Choroid plexus epithelial cell (primary cell): ENCODE results near the gene GDPD5.
A peak's percentile ranks its signal among the peaks of the same experiment; 100 is the strongest.

Experiments
- DNase-seq: peaks from one replicate; pipeline ENCODE4 v3.0.0-alpha.2; 2010; ENCODE audit warnings: low read depth
- H3K4me3 ChIP-seq: 2 replicates; pipeline ENCODE4 v1.5.1; 2011; ENCODE audit warnings: low read depth, mild to moderate bottlenecking, control low read depth, low read length, moderate library complexity
- TF ChIP-seq, protein P1 (sequence below): conservative IDR thresholded peaks from 2 replicates; pipeline ENCODE4 v1.5.1; 2011; ENCODE audit warnings: low read depth, mild to moderate bottlenecking, control low read depth, inconsistent platforms, low read length, moderate library complexity

Gene GDPD5

GRCh38 chr11:75505916-75506692 lies 19.6 kb downstream of the GDPD5 start:
- no peak for DNase-seq
- TF ChIP-seq, protein P1, sequence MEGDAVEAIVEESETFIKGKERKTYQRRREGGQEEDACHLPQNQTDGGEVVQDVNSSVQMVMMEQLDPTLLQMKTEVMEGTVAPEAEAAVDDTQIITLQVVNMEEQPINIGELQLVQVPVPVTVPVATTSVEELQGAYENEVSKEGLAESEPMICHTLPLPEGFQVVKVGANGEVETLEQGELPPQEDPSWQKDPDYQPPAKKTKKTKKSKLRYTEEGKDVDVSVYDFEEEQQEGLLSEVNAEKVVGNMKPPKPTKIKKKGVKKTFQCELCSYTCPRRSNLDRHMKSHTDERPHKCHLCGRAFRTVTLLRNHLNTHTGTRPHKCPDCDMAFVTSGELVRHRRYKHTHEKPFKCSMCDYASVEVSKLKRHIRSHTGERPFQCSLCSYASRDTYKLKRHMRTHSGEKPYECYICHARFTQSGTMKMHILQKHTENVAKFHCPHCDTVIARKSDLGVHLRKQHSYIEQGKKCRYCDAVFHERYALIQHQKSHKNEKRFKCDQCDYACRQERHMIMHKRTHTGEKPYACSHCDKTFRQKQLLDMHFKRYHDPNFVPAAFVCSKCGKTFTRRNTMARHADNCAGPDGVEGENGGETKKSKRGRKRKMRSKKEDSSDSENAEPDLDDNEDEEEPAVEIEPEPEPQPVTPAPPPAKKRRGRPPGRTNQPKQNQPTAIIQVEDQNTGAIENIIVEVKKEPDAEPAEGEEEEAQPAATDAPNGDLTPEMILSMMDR: no peak
- H3K4me3 ChIP-seq: no peak overlapping the region

DNA sequence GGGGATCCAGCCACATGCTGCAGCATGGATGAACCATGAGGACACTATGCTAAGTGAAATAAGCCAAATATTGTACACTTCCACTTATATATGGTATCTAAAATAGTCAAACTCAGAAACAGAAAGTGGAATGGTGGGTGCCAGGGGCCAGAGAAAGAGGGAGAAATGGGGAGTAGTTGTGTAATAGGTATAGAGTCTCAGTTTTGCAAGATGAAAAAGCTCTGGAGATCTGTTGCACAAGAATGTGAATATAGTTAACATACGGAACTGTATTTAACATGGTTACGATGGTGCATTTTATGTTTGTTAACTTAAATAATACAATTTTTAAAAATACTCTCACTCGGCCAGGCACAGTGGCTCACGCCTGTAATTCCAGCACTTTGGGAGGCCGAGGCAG lies 21.2 kb downstream of the GDPD5 start:
- no peak overlapping the region for H3K4me3 ChIP-seq
- TF ChIP-seq, protein P1: no peak
- no peak for DNase-seq

DNA sequence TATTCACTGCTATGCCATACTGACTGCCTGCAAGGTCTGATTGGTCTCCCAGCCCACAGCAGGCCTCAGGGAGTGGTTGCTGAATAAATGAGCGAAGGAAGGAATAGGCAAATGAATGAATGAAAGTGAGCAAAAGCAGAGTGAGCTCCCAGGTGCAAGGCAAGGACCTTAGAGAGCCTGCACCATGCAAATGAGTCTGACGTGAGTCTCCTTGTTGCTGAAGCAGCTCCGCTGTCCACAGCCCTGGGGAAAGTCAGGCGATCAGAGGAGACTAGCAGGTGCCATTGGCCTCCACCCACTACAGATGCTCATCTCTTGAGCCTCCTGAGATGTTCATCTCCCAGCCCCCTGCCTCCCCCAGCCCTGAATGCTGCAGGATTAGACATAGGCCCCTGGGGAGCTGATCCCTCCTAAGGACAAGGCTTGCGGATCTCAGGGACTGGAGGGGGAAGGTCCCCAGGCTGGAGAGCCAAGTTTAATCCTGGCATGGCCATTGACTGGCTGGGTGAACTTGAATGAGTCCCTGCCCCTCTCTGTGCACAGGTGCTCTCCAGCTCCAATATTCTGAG lies 22.1 kb downstream of the GDPD5 start:
- no peak overlapping the region for H3K4me3 ChIP-seq
- TF ChIP-seq, protein P1: no peak
- DNase-seq: no peak

- no peak overlapping the region for H3K4me3 ChIP-seq
- TF ChIP-seq, protein P1: no peak
- no peak for DNase-seq
These were observed 23.6 kb downstream of the GDPD5 start for GRCh38 chr11:75502138-75502537.

- H3K4me3 ChIP-seq: no peak overlapping the region
- TF ChIP-seq, protein P1: no peak
- DNase-seq: no peak
These were observed 25.0 kb downstream of the GDPD5 start for GRCh38 chr11:75500742-75501141.

- TF ChIP-seq, protein P1: no peak
- peak; percentile 93 for DNase-seq
- H3K4me3 ChIP-seq: no peak overlapping the region
These were observed 26.1 kb downstream of the GDPD5 start for GRCh38 chr11:75499423-75500190.
